Smooth muscle cell (in vitro differentiated cells): ENCODE data around the gene ACOT11. TPM values are rescaled to one million over a fixed set of nuclear protein-coding genes. Genes with fewer than 3 reads are reported as not detected.
"Not testable (repeated sequence)": the region's sequence is repeated elsewhere in the genome, so short reads cannot be mapped to it uniquely, and the experiment has no call there.

Experiments used
- DNase-seq: peaks from one replicate; lab custom pipeline; 2025; ENCODE audit not compliant: unreplicated experiment; lab: John Stamatoyannopoulos, UW
- H2AFZ ChIP-seq: fragments of 200-600 bp; sonication (generic); 2 replicates; pipeline ENCODE4 v1.6.0; 2016; ENCODE audit warnings: antibody characterized with exemption, low read depth, mild to moderate bottlenecking
- H3F3A ChIP-seq: fragments of 200-600 bp; sonication (generic); 2 replicates; pipeline ENCODE4 v1.6.0; 2017; ENCODE audit warnings: antibody characterized with exemption, low read depth
- H3K27ac ChIP-seq: fragments of 200-600 bp; sonication (generic); 2 replicates; pipeline ENCODE4 v1.5.1; 2016; ENCODE audit warnings: low read depth, mild to moderate bottlenecking
- H3K27me3 ChIP-seq: fragments of 200-600 bp; sonication (generic); 2 replicates; pipeline ENCODE4 v1.6.1; 2016; ENCODE audit warnings: low read depth, mild to moderate bottlenecking
- H3K36me3 ChIP-seq: fragments of 200-600 bp; sonication (generic); 2 replicates; pipeline ENCODE4 v1.5.1; 2016; ENCODE audit warnings: low read depth
- H3K4me1 ChIP-seq: fragments of 200-600 bp; sonication (generic); 2 replicates; pipeline ENCODE4 v1.5.1; 2016; ENCODE audit warnings: low read depth
- H3K4me2 ChIP-seq: fragments of 200-600 bp; sonication (generic); 2 replicates; pipeline ENCODE4 v1.6.0; 2016; ENCODE audit warnings: mild to moderate bottlenecking
- H3K4me3 ChIP-seq: fragments of 200-600 bp; sonication (generic); 2 replicates; pipeline ENCODE4 v1.5.1; 2016; ENCODE audit warnings: mild to moderate bottlenecking
- H3K79me2 ChIP-seq: fragments of 200-600 bp; sonication (generic); 2 replicates; pipeline ENCODE4 v1.6.0; 2016; ENCODE audit warnings: low read depth, mild to moderate bottlenecking
- H3K9ac ChIP-seq: fragments of 200-600 bp; sonication (generic); 2 replicates; pipeline ENCODE4 v1.6.0; 2016; ENCODE audit warnings: low read depth
- H3K9me3 ChIP-seq: fragments of 200-600 bp; sonication (generic); replicated peaks from 2 replicates; pipeline ENCODE4 v1.5.1; 2016; ENCODE audit warnings: low read depth
- H4K20me1 ChIP-seq: fragments of 200-600 bp; sonication (generic); 2 replicates; pipeline ENCODE4 v1.6.0; 2016; ENCODE audit warnings: low read depth
- WGBS: methylation state at CpG from one replicate; pipeline ENCODE4 v1.1.7; 2016; ENCODE audit warnings: low lambda C conversion rate; 5-methylcytosine and 5-hydroxymethylcytosine counted together
- polyA plus RNA-seq: library from polyadenylated mRNA; unstranded; fragments of >200 nt; fragmentation: Nextera tagmentation; extraction: Ambion mirVana; gene quantifications from 2 replicates; pipeline ENCODE4 v1.2.1, GENCODE V29; 2016
- total RNA-seq: library from RNA; depleted of rRNA; stranded (reverse); fragments of >200 nt; gene quantifications from 2 replicates; pipeline ENCODE4 v1.2.3, GENCODE V29; 2014
- TF ChIP-seq, protein P1 (sequence below): fragments of 200-600 bp; sonication (generic); IDR thresholded peaks from 2 replicates; pipeline ENCODE4 v1.5.1; 2017; ENCODE audit warnings: borderline replicate concordance, mild to moderate bottlenecking, antibody characterized with exemption; ENCODE audit not compliant: insufficient read depth, poor library complexity, severe bottlenecking

ACOT11 gene
- total and polyA plus RNA-seq, 2 experiments from 2014 or later = 1.6 to 4.8 TPM

DNA sequence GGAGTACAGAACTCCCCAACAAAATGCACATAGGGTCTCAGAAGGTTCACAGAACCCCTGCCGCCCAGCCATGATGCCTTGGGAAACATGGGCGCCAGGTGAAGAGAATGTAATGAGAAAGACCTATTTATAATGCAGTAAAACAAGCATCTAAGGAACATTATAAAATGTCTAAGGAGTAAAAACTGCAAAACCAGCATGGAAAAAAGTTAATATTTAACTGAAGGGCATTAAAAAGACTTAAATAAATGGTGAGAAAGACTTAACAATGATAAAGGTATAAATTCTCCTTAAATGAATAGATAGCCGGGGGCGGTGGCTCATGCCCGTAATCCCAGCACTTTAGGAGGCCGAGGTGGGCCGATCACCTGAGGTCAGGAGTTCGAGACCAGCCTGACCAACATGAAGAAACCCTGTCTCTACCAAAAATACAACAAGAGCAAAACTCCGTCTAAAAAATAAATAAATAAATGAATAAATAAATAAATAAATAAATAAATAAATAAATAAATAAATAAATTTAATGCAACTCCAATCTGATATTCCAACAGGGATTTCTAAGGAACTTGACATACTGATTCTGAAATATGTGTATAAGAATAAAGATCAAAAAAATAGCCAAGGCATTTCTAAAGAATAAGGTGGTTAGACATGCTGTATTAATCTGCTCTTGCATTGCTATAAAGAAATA lies 27.3 kb upstream of the ACOT11 start:
- TF ChIP-seq, protein P1, sequence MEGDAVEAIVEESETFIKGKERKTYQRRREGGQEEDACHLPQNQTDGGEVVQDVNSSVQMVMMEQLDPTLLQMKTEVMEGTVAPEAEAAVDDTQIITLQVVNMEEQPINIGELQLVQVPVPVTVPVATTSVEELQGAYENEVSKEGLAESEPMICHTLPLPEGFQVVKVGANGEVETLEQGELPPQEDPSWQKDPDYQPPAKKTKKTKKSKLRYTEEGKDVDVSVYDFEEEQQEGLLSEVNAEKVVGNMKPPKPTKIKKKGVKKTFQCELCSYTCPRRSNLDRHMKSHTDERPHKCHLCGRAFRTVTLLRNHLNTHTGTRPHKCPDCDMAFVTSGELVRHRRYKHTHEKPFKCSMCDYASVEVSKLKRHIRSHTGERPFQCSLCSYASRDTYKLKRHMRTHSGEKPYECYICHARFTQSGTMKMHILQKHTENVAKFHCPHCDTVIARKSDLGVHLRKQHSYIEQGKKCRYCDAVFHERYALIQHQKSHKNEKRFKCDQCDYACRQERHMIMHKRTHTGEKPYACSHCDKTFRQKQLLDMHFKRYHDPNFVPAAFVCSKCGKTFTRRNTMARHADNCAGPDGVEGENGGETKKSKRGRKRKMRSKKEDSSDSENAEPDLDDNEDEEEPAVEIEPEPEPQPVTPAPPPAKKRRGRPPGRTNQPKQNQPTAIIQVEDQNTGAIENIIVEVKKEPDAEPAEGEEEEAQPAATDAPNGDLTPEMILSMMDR = no peak
- Histone ChIP-seq H2AFZ (no peak overlapping the region), H3K27me3 (no peaks in the 10 kb centered on the region), H3K9me3 (no peaks in the 10 kb centered on the region), H3K9ac (no peak overlapping the region), H3K4me2 (no peak overlapping the region), H3K4me3 (no peak overlapping the region), H3K27ac (no peak overlapping the region), H3K79me2 (no peaks in the 10 kb centered on the region), H3K4me1 (no peaks in the 10 kb centered on the region), H3K36me3 (no peaks in the 10 kb centered on the region), H3F3A (no peaks in the 10 kb centered on the region), H4K20me1 (no peaks in the 10 kb centered on the region)
- WGBS = 90% methylated on average over 9 of the region's 9 CpGs
- no peak for DNase-seq

DNA sequence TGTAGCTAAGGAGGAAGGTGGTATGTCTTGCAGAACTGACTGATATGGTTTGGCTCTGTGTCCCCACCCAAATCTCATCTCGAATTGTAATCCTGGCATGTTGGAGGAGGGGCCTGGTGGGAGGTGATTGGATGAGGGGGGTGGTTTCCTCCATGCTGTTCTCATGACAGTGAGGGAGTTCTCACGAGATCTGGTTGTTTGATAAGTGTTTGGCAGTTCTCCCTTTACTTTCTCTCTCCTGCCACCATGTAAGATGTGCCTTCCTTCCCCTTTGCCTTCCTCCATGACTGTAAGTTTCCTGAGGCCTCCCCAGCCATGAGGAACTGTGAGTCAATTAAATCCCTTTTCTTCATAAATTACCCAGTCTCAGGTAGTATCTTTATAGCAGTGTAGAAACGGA lies 21.5 kb upstream of the ACOT11 start:
- H3K36me3 ChIP-seq, H3K27ac ChIP-seq, H3K4me3 ChIP-seq, DNase-seq, H3K9ac ChIP-seq, H3K79me2 ChIP-seq, H3K9me3 ChIP-seq, H3F3A ChIP-seq, H2AFZ ChIP-seq, H4K20me1 ChIP-seq, H3K27me3 ChIP-seq, H3K4me2 ChIP-seq, H3K4me1 ChIP-seq: not testable (repeated sequence)
- WGBS = 80% methylated on average over 3 of the region's 3 CpGs

- H3K27ac ChIP-seq = no peak overlapping the region
- DNase-seq = no peak
- H3K9ac ChIP-seq = no peak overlapping the region
- H3K9me3 ChIP-seq = no peaks in the 10 kb centered on the region
- no peak overlapping the region for H3K4me3 ChIP-seq
- no peaks in the 10 kb centered on the region for H3K27me3 ChIP-seq
- no peaks in the 10 kb centered on the region for H3F3A ChIP-seq
- no peaks in the 10 kb centered on the region for H3K36me3 ChIP-seq
- TF ChIP-seq, protein P1 = no peak
- no peaks in the 10 kb centered on the region for H3K79me2 ChIP-seq
- no peaks in the 10 kb centered on the region for H3K4me1 ChIP-seq
- H2AFZ ChIP-seq = no peak overlapping the region
- no peak overlapping the region for H3K4me2 ChIP-seq
- 85% methylated on average over 1 of the region's 1 CpG for WGBS
- no peaks in the 10 kb centered on the region for H4K20me1 ChIP-seq
These were observed 19.4 kb upstream of the ACOT11 start for GRCh38 chr1:54528613-54529012.

DNA sequence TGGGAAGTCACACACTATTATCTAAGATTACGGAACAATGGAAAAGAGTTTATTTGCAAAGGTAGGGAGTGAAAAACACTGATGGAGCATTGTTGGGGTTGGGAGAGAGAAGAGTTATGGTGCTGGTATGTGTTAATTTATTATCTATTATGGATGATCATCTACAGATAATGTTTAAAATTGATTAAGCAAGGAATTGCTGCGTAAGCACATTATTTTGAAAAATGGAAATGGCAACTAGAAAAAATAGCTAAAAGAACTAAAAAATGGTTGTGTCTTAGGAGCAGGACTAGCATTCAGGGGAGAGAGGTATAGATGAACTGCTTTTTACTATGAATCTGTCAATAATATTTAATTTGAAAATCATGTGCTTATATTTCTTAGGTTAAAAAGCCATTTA lies 16.0 kb upstream of the ACOT11 start:
- H3K4me3 ChIP-seq = no peak overlapping the region
- no peaks in the 10 kb centered on the region for H3K9me3 ChIP-seq
- H3K79me2 ChIP-seq = no peaks in the 10 kb centered on the region
- no peaks in the 10 kb centered on the region for H4K20me1 ChIP-seq
- H3F3A ChIP-seq = no peaks in the 10 kb centered on the region
- no peak overlapping the region for H2AFZ ChIP-seq
- no peaks in the 10 kb centered on the region for H3K36me3 ChIP-seq
- H3K27me3 ChIP-seq = no peaks in the 10 kb centered on the region
- no peak for DNase-seq
- H3K4me1 ChIP-seq = no peaks in the 10 kb centered on the region
- H3K9ac ChIP-seq = no peak overlapping the region
- H3K4me2 ChIP-seq = no peak overlapping the region
- no peak overlapping the region for H3K27ac ChIP-seq
- TF ChIP-seq, protein P1 = no peak
- 97% methylated on average over 2 of the region's 2 CpGs for WGBS

DNA sequence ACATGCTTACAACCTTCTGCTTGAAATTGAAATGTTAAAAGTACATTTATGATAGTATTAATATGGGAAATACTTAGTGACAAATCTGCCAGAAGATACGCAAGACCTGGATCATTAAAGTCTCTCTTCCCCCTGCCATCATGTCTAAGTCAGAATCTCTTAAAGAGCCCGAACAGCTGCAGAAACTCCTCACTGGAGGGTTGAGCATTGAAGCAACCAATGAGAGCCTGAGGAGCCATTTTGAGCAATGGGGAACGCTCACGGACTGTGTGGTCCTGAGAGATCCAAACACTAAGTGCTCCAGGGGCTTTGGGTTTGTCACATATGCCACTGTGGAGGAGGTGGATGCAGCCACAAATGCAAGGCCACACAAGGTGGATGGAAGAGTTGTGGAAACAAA lies 11.4 kb upstream of the ACOT11 start:
- H3K4me2 ChIP-seq, H3F3A ChIP-seq, DNase-seq, H3K27me3 ChIP-seq, H3K4me3 ChIP-seq, H3K4me1 ChIP-seq, H3K9ac ChIP-seq, H2AFZ ChIP-seq, H3K27ac ChIP-seq, H3K79me2 ChIP-seq, H4K20me1 ChIP-seq, H3K36me3 ChIP-seq, H3K9me3 ChIP-seq: not testable (repeated sequence)
- 94% methylated on average over 4 of the region's 4 CpGs for WGBS
